Suprapubic skin (tissue), 3 donors: Measurements from ENCODE around the gene RAB3A.

Experiments
- CTCF ChIP-seq, 2 donors: fragments of 200-600 bp in 1 of 2; fragments of 450-650 bp in 1 of 2; sonication (generic) in 1 of 2; IDR thresholded peaks; one replicate each; pipeline ENCODE4 v1.5.1; 2016 to 2019; ENCODE audit warnings: antibody characterized with exemption in 2 of 2, mild to moderate bottlenecking in 1 of 2, moderate library complexity in 1 of 2
- EP300 ChIP-seq: sonication (generic); formaldehyde crosslinking; IDR thresholded peaks from one replicate; pipeline ENCODE4 v1.6.1; 2017; ENCODE audit warnings: antibody characterized with exemption

- no peak for TF ChIP-seq CTCF (IDR thresholded peaks at IDR 0.05)
- no peak for TF ChIP-seq EP300
Observed at GRCh38 chr19:18173572-18174288, 30.1 kb downstream of the RAB3A start, which contains the start of gene IFI30.
